ENCODE measurements around the gene ATAD3A. TPM values are rescaled to one million over a fixed set of nuclear protein-coding genes. Genes with fewer than 3 reads are reported as not detected.

ATAD3A gene
- total RNA-seq, 1 donor from 2014 or later = 28.7 TPM

DNA sequence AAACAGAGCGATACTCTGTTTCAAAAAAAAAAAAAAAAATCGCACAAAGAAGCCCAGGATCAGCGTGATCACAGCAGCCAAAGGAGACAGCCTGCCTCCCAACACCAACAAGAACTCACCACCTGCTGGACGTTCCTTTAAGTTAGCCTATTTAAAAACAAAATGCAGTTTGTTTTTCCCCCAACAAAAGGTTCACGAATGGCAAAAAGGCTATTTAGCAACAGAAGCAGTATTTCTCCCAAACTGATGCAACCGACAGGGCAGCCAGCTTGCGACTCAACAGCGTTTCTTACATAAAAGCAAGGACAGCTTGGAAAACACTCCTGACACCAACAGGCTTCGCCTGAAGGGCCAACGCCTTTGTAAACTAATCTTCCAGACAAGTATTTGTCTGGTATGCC, 55.9 kb downstream of the ATAD3A start:
- FAIRE-seq = no peak
- TF ChIP-seq, protein P1, sequence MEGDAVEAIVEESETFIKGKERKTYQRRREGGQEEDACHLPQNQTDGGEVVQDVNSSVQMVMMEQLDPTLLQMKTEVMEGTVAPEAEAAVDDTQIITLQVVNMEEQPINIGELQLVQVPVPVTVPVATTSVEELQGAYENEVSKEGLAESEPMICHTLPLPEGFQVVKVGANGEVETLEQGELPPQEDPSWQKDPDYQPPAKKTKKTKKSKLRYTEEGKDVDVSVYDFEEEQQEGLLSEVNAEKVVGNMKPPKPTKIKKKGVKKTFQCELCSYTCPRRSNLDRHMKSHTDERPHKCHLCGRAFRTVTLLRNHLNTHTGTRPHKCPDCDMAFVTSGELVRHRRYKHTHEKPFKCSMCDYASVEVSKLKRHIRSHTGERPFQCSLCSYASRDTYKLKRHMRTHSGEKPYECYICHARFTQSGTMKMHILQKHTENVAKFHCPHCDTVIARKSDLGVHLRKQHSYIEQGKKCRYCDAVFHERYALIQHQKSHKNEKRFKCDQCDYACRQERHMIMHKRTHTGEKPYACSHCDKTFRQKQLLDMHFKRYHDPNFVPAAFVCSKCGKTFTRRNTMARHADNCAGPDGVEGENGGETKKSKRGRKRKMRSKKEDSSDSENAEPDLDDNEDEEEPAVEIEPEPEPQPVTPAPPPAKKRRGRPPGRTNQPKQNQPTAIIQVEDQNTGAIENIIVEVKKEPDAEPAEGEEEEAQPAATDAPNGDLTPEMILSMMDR (IDR thresholded peaks at IDR 0.05; ENCODE audit: insufficient read depth, low read length, severe bottlenecking) = no peak

DNA sequence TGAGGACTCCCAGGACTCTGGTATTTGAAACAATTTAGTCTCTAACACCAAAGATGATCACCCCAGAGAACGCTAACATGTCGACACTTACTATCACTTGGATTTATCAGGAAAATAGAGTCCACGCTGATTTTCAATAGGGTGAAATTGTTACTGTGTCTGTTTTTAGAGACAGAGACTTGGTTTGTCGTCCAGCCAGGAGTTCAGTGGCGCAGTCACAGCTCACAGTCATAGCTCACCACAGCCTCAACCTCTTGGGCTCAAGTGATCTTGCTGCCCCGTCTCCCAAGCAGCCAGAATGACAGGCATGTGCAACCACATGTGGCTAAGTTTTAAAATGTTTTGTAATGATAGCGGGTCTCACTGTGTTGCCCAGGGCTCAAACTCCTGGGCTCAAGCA, 57.4 kb downstream of the ATAD3A start:
- Histone ChIP-seq H3K27me3 (ENCODE audit: control insufficient read depth, insufficient read depth, low read length) (no peaks in the 10 kb centered on the region), H3K36me3 (ENCODE audit: control insufficient read depth, insufficient read depth, low read length) (peaks cover 10% of the 10 kb centered on the region), H3K4me3 (ENCODE audit: low read depth, low read length) (no peak overlapping the region)
- TF ChIP-seq, protein P1 (IDR thresholded peaks at IDR 0.05; ENCODE audit: insufficient read depth, low read length, severe bottlenecking) = no peak
- FAIRE-seq (no peak), DNase-seq (ENCODE audit: low read depth) (no peak)

More for the DNA sequence above, 55.9 kb downstream of the ATAD3A start:
- Histone ChIP-seq H3K36me3 (ENCODE audit: control insufficient read depth, insufficient read depth, low read length) (peaks cover 15% of the 10 kb centered on the region), H3K27me3 (ENCODE audit: control insufficient read depth, insufficient read depth, low read length) (no peaks in the 10 kb centered on the region), H3K4me3 (ENCODE audit: low read depth, low read length) (no peak overlapping the region)
- DNase-seq (ENCODE audit: low read depth) = no peak

DNA sequence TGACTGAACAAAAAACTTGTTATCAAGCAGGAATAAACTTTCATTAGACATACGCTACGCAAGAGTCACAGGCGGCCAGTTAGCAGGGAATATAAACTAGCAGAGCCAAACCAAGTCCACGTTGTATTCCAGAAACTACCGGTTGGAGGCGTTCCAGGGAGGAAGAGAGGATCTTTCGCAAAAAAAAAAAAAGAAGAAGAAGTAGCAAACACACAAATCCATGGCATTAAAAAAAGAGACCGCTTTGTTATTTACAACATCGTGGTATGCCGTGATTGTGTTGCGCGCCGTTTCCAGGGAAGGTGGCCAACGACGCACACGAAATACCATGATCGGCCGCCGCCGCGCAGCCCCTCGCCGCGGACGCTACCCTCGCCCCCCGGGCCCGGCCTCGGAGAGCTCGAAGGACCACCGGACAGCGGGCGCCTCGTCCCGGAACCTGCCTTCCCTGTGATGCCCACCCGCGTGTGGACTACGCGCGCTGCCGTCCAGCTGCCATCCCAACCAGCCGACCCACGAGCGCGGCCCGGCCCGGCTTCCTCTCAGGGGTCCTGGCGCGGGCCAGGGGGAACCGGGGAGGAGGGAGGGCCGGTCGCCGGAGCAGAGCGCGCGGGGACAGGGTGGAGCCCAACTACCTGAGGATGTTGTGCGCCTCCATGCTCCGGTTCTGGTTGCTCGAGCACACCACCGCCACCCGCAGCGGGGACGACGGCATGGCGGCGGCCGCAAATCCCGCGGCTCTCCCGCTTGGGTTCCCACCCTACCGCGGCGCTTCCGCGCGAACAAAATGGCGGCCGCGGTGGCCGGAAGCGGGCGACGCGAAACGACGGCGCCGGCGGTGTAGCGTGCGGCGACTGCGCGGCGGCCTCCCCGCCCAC, 62.1 kb downstream of the ATAD3A start:
- Histone ChIP-seq H3K36me3 (ENCODE audit: control insufficient read depth, insufficient read depth, low read length) (peaks cover 4% of the 10 kb centered on the region), H3K4me3 (ENCODE audit: low read depth, low read length) (peak overlapping the region; percentile 100), H3K27me3 (ENCODE audit: control insufficient read depth, insufficient read depth, low read length) (peaks cover 4% of the 10 kb centered on the region)
- DNase-seq (ENCODE audit: low read depth) = peak; percentile 48
- TF ChIP-seq, protein P1 (IDR thresholded peaks at IDR 0.05; ENCODE audit: insufficient read depth, low read length, severe bottlenecking) = peak; percentile 31
- FAIRE-seq = no peak

DNA sequence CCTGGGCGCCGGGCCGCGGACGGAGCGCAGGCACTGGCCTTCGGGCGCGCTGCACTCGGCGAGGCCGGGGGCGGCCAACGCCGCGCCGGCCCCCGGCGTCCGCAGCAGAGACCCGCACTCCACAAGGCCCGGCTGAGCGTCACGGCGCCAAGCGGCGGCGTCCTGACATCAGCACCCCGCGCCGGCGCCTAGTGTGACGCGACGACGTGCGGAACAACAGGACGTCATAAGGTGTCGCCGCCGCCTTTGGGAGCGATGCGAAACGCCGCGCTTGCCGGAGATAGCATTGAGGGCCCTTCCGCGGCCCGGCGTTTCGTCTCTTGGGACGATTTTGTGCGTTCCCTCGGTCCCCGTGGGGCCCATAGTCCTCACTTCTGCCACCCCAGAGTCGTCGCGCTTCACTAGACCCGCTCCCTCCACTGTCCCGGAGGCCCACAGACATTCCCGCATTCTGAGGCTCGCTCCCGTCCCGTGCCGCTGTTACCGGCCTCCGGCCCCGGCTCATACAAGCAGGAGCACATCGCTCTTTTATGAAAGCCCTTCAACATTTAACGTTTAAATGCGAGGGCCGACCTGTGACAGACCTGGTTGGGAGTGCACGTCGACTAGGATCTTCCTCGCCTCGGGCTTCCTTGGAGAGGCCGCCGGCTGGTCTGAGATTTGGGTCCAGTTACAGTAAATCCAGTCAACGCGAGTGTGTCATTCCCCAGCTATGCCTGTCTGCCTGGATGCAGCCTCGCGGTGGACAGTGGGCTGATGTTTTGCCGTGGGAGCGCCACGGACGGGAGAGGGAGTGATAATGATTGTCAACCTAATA, 63.0 kb downstream of the ATAD3A start, which contains the start of gene SSU72:
SSU72 (minus strand) TSS at position 143 of the 817 bp plus-strand sequence. CDS start 306 bp downstream, outside the sequence.
- H3K27me3 ChIP-seq (ENCODE audit: control insufficient read depth, insufficient read depth, low read length) = peaks cover 4% of the 10 kb centered on the region
- DNase-seq (ENCODE audit: low read depth) = peak; percentile 68
- FAIRE-seq = no peak
- TF ChIP-seq, protein P1 (IDR thresholded peaks at IDR 0.05; ENCODE audit: insufficient read depth, low read length, severe bottlenecking) = no peak
- H3K36me3 ChIP-seq (ENCODE audit: control insufficient read depth, insufficient read depth, low read length) = peaks cover 2% of the 10 kb centered on the region
- peak within 1 kb of the TSS; percentile 100 for H3K4me3 ChIP-seq (ENCODE audit: low read depth, low read length)

DNA sequence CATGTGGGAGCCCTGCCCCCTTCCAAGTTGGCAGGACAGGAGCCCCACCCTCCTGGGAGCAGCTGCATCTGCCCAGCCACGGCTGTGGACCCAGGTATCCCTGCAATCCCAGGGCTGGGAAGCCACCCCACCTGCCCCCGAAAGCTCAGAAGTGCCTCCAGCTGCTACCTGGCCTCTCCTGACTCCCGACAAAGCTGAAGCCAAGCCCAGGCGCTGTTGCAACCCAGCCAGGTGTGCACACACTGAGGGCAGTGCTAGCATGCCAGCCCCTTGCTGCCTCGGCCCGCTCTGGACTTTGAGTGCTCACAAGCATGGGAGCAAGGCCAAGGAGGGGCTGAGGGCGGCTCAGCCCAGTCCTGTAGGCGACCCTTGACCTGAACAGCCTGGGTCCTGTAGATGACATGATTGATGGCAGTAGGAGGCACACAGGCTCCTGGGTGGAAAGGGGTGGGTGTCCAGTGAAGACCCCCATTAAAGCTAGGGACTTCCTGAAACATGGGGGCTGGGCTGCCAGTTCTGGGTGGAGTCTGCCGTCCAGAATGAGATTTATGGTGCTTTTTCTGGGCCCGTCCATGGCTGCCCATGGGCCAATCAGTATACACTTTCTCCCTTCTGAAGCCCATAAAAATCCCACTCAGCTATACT, 65.5 kb downstream of the ATAD3A start:
- Histone ChIP-seq H3K4me3 (ENCODE audit: low read depth, low read length) (no peak overlapping the region), H3K27me3 (ENCODE audit: control insufficient read depth, insufficient read depth, low read length) (peaks cover 6% of the 10 kb centered on the region), H3K36me3 (ENCODE audit: control insufficient read depth, insufficient read depth, low read length) (no peaks in the 10 kb centered on the region)
- TF ChIP-seq, protein P1 (IDR thresholded peaks at IDR 0.05; ENCODE audit: insufficient read depth, low read length, severe bottlenecking) = no peak
- no peak for FAIRE-seq
- DNase-seq (ENCODE audit: low read depth) = no peak
